HG02981 (cell line): ENCODE data around the gene SLC7A10.
"Not testable (repeated sequence)": the region's sequence is repeated elsewhere in the genome, so short reads cannot be mapped to it uniquely, and the experiment has no call there.

Experiments used
- ATAC-seq: cut with Tn5 transposase; IDR thresholded peaks from one replicate; pipeline ENCODE4 v1.9.1; 2021; ENCODE audit warnings: mild to moderate bottlenecking, moderate library complexity; ENCODE audit not compliant: unreplicated experiment

The SLC7A10 gene

GRCh38 chr19:33187183-33187540 lies 38.5 kb downstream of the SLC7A10 start:
- ATAC-seq, result no peak

GRCh38 chr19:33186431-33187182 lies 39.0 kb downstream of the SLC7A10 start:
- no peak for ATAC-seq

DNA sequence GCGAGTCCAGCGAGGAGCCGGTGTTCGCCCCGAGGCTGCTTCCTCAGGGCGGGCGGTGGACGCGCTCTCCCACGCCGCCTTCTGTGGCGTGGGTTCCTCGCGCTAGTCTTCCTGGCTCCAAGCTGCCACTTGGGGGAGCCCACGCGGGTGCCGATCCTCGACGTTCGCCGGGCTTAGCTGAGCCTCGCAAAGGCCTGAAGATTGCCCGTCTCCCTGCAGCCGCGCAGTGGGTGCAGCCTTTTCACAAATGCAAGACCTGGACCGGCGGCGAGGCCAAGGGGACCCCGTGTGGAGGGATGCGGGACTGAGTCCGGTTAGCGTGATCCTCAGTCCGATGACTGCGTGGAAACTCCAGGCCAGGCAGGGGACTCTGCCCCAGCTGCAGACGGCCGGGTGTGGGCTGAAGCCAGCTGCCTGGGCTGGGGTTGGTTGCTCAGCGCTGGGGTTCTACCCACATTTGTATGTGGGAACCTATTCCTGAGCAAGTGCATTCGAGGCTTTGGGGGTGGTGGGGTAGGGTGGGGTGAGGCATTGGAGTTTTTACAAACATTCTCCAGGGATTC lies 48.2 kb downstream of the SLC7A10 start:
- no peak for ATAC-seq

- peak; percentile 82 for ATAC-seq
Measured at GRCh38 chr19:33176670-33177416, 48.8 kb downstream of the SLC7A10 start.

GRCh38 chr19:33175886-33176669 lies 49.6 kb downstream of the SLC7A10 start:
- ATAC-seq, result peak; percentile 3

DNA sequence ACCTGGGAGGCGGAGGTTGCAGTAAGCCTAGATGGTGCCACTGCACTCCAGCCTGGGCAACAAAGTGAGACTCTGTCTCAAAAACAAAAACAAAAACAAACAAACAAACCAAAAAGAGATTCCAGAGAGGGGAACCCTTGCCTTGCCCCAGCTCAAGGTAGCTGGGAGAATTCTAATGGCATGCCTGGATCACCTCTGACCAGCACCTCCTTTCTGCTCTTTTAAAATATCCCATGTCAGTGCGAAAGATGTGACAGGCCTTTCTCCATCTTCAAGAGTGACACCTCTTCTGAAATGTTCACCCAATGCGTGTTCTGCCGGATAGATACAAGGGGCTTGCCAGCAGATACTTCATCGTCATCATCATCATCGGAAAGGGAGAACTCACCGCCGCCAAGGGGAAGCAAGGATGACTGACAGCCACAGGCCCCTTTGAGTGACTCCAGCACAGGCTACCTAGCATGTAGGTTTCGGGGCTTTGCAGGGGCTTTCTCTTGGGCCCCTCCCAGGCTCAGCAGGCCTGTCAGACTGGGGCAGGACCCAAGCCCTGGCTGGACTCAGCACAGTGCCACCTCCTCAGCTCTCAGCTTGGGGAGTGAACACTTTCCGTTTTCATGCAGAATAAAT lies 50.4 kb downstream of the SLC7A10 start:
- no peak for ATAC-seq

GRCh38 chr19:33174186-33174585 lies 51.5 kb downstream of the SLC7A10 start:
- ATAC-seq, result no peak

GRCh38 chr19:33171916-33172359 lies 53.7 kb downstream of the SLC7A10 start:
- no peak for ATAC-seq

- ATAC-seq, result no peak
Measured at GRCh38 chr19:33171222-33171795, 54.3 kb downstream of the SLC7A10 start.

- no peak for ATAC-seq
Measured at GRCh38 chr19:33168528-33168927, 57.1 kb downstream of the SLC7A10 start.

DNA sequence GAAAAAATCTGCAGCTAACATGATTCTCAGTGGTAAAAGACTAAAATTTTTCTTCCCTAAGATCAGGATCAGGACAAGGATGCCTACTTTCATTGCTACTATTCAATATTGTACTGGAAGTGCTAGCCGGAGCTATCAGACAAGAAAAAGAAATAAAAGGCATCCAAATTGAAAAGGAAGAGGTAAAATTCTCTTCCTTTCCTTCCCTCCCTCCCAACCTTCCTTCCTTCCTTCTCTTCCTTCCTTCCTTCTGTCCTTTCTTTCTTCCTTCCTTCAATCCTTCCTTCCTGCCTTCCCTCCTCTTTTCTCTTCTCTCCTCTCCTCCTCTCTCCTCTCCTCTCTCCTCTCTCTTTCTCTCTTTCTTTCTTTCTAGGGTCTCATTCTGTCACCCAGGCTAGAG lies 58.2 kb downstream of the SLC7A10 start:
- no peak for ATAC-seq

DNA sequence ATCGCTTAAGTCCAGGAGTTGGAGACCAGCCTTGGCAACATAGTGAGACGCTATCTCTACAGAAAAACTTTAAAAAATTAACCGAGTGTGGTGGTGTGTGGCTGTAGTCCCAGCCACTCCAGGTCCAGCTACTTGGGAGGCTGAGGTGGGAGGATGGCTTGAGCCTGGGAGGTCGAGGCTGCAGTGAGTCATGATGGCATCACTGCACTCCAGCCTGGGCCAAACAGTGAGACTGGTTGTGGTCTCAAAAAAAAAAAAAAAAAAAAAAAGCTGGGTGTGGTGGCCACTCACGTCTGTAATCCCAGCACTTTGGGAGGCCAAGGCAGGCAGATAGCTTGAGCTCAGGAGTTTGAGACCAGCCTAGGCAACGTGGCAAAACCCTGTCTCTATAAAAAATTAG lies 59.6 kb downstream of the SLC7A10 start:
- ATAC-seq, result not testable (repeated sequence)

DNA sequence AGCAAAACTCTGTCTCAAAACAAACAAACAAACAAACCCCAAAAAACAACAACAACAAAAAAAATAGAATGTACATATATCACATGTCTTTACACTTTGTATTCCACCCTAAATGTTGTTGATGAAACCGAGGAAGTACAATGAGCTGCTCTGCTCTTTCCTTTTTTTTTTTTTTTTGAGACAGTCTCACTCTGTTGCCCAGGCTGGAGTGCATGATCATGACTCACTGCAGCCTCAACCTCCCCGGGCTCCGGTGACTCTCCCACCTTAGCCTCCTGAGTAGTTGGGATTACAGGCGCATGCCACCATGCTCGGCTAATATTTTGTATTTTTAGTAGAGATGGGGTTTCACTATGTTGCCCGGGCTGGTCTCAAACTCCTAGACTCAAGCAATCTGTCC lies 62.2 kb downstream of the SLC7A10 start:
- no peak for ATAC-seq

GRCh38 chr19:33161201-33161600 lies 64.4 kb downstream of the SLC7A10 start:
- no peak for ATAC-seq

DNA sequence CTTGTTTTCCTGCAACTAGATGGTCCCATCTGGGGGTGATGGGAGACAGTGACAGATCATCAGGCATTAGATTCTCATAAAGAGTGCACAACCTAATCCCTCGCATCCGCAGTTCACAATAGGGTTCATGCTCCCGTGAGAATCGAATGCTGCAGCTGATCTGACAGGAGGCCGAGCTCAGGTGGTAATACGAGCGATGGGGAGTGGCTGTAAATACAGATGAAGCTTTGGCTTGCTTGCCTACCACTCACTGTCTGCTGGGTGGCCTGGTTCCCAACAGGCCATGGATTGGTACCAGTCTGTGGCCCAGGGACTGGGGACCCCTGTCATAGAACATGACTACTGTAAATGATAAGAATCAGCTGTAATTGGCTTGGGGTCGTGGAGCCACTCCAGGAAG lies 65.8 kb downstream of the SLC7A10 start:
- no peak for ATAC-seq

GRCh38 chr19:33159149-33159548 lies 66.5 kb downstream of the SLC7A10 start:
- no peak for ATAC-seq
